BLaER1 (cell line): ENCODE data around the gene POU5F1.
A peak's percentile ranks its signal among the peaks of the same experiment; 100 is the strongest.

Experiments
- H3K27ac ChIP-seq: shearing (Covaris generic); formaldehyde crosslinking; 2 replicates; pipeline ENCODE4 v1.8.1; 2022
- H3K27me3 ChIP-seq: shearing (Covaris generic); formaldehyde crosslinking; 2 replicates; pipeline ENCODE4 v1.8.1; 2022
- H3K36me3 ChIP-seq: shearing (Covaris generic); formaldehyde crosslinking; 2 replicates; pipeline ENCODE4 v1.8.1; 2022
- H3K4me1 ChIP-seq: shearing (Covaris generic); formaldehyde crosslinking; 2 replicates; pipeline ENCODE4 v1.8.1; 2022
- H3K4me2 ChIP-seq: shearing (Covaris generic); formaldehyde crosslinking; 2 replicates; pipeline ENCODE4 v1.8.1; 2022
- H3K4me3 ChIP-seq: shearing (Covaris generic); formaldehyde crosslinking; 2 replicates; pipeline ENCODE4 v1.8.1; 2022
- H3K9ac ChIP-seq: shearing (Covaris generic); formaldehyde crosslinking; 2 replicates; pipeline ENCODE4 v1.8.1; 2022
- H3K9me3 ChIP-seq: shearing (Covaris generic); formaldehyde crosslinking; 2 replicates; pipeline ENCODE4 v1.8.1; 2022
- H4K20me1 ChIP-seq: shearing (Covaris generic); formaldehyde crosslinking; 2 replicates; pipeline ENCODE4 v1.8.1; 2022
- Cebpa-rat ChIP-seq: shearing (Covaris generic); IDR thresholded peaks from 2 replicates; pipeline ENCODE4 v1.8.1; 2022

Gene POU5F1

GRCh38 chr6:31158863-31159855 is 11.3 kb downstream of the POU5F1 start:
- Histone ChIP-seq H3K4me1 (peaks cover 36% of the 10 kb centered on the region), H3K9ac (peak overlapping the region; percentile 79), H3K36me3 (peaks cover 50% of the 10 kb centered on the region), H3K4me2 (peak overlapping the region; percentile 96), H3K27me3 (no peaks in the 10 kb centered on the region), H3K27ac (peak overlapping the region; percentile 47; the same call in 1 of the 2 replicates), H4K20me1 (no peaks in the 10 kb centered on the region), H3K9me3 (no peaks in the 10 kb centered on the region), H3K4me3 (peak overlapping the region; percentile 78)
- TF ChIP-seq Cebpa-rat, result no peak

GRCh38 chr6:31158140-31158862 is 12.2 kb downstream of the POU5F1 start, which contains the start of gene TCF19:
Gene TCF19, plus strand, starts transcription at chr6:31158589. Its CDS starts 881 bp downstream, at chr6:31159470.
- Histone ChIP-seq H3K27me3 (no peaks in the 10 kb centered on the region), H3K9ac (peak within 1 kb of the TSS; percentile 80), H4K20me1 (no peaks in the 10 kb centered on the region), H3K4me2 (peak within 1 kb of the TSS; percentile 96), H3K27ac (peak within 1 kb of the TSS; percentile 76), H3K9me3 (no peaks in the 10 kb centered on the region), H3K4me3 (peak within 1 kb of the TSS; percentile 78), H3K4me1 (peaks cover 36% of the 10 kb centered on the region), H3K36me3 (peaks cover 54% of the 10 kb centered on the region)
- TF ChIP-seq Cebpa-rat, result no peak

GRCh38 chr6:31157513-31158139 is 12.9 kb downstream of the POU5F1 start, which contains the start of gene CCHCR1:
Gene CCHCR1, minus strand, starts transcription at chr6:31157802. Its CDS starts 202 bp downstream, at chr6:31157600.
- Histone ChIP-seq H3K4me2 (peak within 1 kb of the TSS; percentile 96), H3K36me3 (peaks cover 47% of the 10 kb centered on the region), H3K9ac (peak within 1 kb of the TSS; percentile 80), H3K27ac (peak within 1 kb of the TSS; percentile 76), H3K4me3 (peak within 1 kb of the TSS; percentile 78), H3K27me3 (no peaks in the 10 kb centered on the region), H4K20me1 (no peaks in the 10 kb centered on the region), H3K4me1 (peaks cover 41% of the 10 kb centered on the region), H3K9me3 (no peaks in the 10 kb centered on the region)
- no peak for TF ChIP-seq Cebpa-rat

- H3K9ac ChIP-seq, result peak overlapping the region; percentile 80; the same call in 1 of the 2 replicates
- H3K4me1 ChIP-seq, result peaks cover 46% of the 10 kb centered on the region
- no peak for TF ChIP-seq Cebpa-rat
- no peaks in the 10 kb centered on the region for H3K9me3 ChIP-seq
- H3K27ac ChIP-seq, result no peak overlapping the region
- H4K20me1 ChIP-seq, result no peaks in the 10 kb centered on the region
- peaks cover 37% of the 10 kb centered on the region for H3K36me3 ChIP-seq
- H3K27me3 ChIP-seq, result no peaks in the 10 kb centered on the region
- no peak overlapping the region for H3K4me3 ChIP-seq
- H3K4me2 ChIP-seq, result peak overlapping the region; percentile 95
Measured at GRCh38 chr6:31156641-31157040, 13.8 kb downstream of the POU5F1 start.

GRCh38 chr6:31154436-31154835 is 16.0 kb downstream of the POU5F1 start:
- H4K20me1 ChIP-seq, result no peaks in the 10 kb centered on the region

GRCh38 chr6:31152781-31153180 is 17.7 kb downstream of the POU5F1 start:
- Histone ChIP-seq H3K4me3 (no peak overlapping the region), H3K4me1 (peaks cover 24% of the 10 kb centered on the region), H3K27ac (peak overlapping the region; percentile 9; the same call in 1 of the 2 replicates), H4K20me1 (no peaks in the 10 kb centered on the region), H3K36me3 (peaks cover 57% of the 10 kb centered on the region), H3K9ac (no peak overlapping the region), H3K9me3 (no peaks in the 10 kb centered on the region), H3K27me3 (no peaks in the 10 kb centered on the region), H3K4me2 (no peak overlapping the region)
- no peak for TF ChIP-seq Cebpa-rat

More at GRCh38 chr6:31154436-31154835, 16.0 kb downstream of the POU5F1 start:
- peaks cover 49% of the 10 kb centered on the region for H3K36me3 ChIP-seq
- H3K27ac ChIP-seq, result no peak overlapping the region
- H3K4me2 ChIP-seq, result no peak overlapping the region
- no peaks in the 10 kb centered on the region for H3K9me3 ChIP-seq
- no peaks in the 10 kb centered on the region for H3K27me3 ChIP-seq
- H3K4me3 ChIP-seq, result no peak overlapping the region
- TF ChIP-seq Cebpa-rat, result no peak
- H3K4me1 ChIP-seq, result peaks cover 30% of the 10 kb centered on the region
- no peak overlapping the region for H3K9ac ChIP-seq

- H3K36me3 ChIP-seq, result peaks cover 59% of the 10 kb centered on the region
- no peaks in the 10 kb centered on the region for H4K20me1 ChIP-seq
- H3K27me3 ChIP-seq, result no peaks in the 10 kb centered on the region
- H3K9ac ChIP-seq, result no peak overlapping the region
- no peak overlapping the region for H3K27ac ChIP-seq
- H3K9me3 ChIP-seq, result no peaks in the 10 kb centered on the region
- no peak for TF ChIP-seq Cebpa-rat
- no peak overlapping the region for H3K4me3 ChIP-seq
- peaks cover 10% of the 10 kb centered on the region for H3K4me1 ChIP-seq
- H3K4me2 ChIP-seq, result no peak overlapping the region
Measured at GRCh38 chr6:31149827-31150447, 20.5 kb downstream of the POU5F1 start.

GRCh38 chr6:31145386-31145785 is 25.1 kb downstream of the POU5F1 start:
- no peaks in the 10 kb centered on the region for H3K9me3 ChIP-seq
- no peak overlapping the region for H3K9ac ChIP-seq
- H3K4me3 ChIP-seq, result no peak overlapping the region
- no peak for TF ChIP-seq Cebpa-rat
- H3K36me3 ChIP-seq, result peaks cover 67% of the 10 kb centered on the region
- H3K27me3 ChIP-seq, result no peaks in the 10 kb centered on the region
- no peaks in the 10 kb centered on the region for H3K4me1 ChIP-seq
- no peak overlapping the region for H3K4me2 ChIP-seq
- no peak overlapping the region for H3K27ac ChIP-seq
- H4K20me1 ChIP-seq, result no peaks in the 10 kb centered on the region

- no peak for TF ChIP-seq Cebpa-rat
- peaks cover 62% of the 10 kb centered on the region for H3K36me3 ChIP-seq
- H3K9ac ChIP-seq, result no peak overlapping the region
- no peaks in the 10 kb centered on the region for H4K20me1 ChIP-seq
- no peak overlapping the region for H3K4me2 ChIP-seq
- no peak overlapping the region for H3K27ac ChIP-seq
- H3K4me3 ChIP-seq, result no peak overlapping the region
- H3K27me3 ChIP-seq, result no peaks in the 10 kb centered on the region
- H3K9me3 ChIP-seq, result no peaks in the 10 kb centered on the region
- H3K4me1 ChIP-seq, result no peaks in the 10 kb centered on the region
Measured at GRCh38 chr6:31144970-31145340, 25.5 kb downstream of the POU5F1 start.
